Sigmoid colon (tissue), 4 donors: ENCODE data around the gene MRGPRX2.

Source experiments
- CTCF ChIP-seq, 4 experiments: fragments of 450-650 bp in 3 of 4; fragments of 200-600 bp in 1 of 4; IDR thresholded peaks; one replicate each; pipeline ENCODE4 v1.5.1; 2016 to 2019; ENCODE audit warnings: antibody characterized with exemption in 4 of 4, mild to moderate bottlenecking in 3 of 4, moderate library complexity in 2 of 4
- POLR2AphosphoS5 ChIP-seq, 4 donors: sonication (generic); formaldehyde crosslinking; IDR thresholded peaks; one replicate each; pipeline ENCODE4 v1.6.1; 2017; ENCODE audit warnings: antibody characterized with exemption in 4 of 4

- no peak for TF ChIP-seq CTCF (IDR thresholded peaks at IDR 0.05)
- TF ChIP-seq POLR2AphosphoS5 (IDR thresholded peaks at IDR 0.05), result no peak
Measured at GRCh38 chr11:19055016-19055415, 5.5 kb downstream of the MRGPRX2 start.
